ENCODE results near the gene EHBP1L1.

Gene EHBP1L1

DNA sequence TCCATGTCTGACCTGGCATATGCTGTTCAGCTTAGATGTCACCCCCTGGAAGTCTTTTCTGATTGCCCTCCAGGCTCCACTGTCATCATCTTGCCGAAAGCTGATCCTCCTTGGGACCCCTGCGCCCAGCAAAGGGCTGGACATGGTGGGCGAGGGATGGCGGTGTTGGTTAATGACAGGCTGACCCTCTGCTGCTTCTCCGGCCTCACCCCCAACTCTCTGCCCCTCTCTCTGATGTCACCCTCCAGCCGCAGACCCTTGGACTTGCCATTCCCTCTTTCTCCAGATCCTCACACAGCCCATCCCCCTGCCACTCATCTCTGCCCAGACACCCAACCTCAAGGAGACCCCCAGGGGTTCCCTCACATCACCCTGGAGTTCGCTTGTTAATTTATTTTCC lies 2.3 kb downstream of the EHBP1L1 start:
- TF ChIP-seq, protein P1, sequence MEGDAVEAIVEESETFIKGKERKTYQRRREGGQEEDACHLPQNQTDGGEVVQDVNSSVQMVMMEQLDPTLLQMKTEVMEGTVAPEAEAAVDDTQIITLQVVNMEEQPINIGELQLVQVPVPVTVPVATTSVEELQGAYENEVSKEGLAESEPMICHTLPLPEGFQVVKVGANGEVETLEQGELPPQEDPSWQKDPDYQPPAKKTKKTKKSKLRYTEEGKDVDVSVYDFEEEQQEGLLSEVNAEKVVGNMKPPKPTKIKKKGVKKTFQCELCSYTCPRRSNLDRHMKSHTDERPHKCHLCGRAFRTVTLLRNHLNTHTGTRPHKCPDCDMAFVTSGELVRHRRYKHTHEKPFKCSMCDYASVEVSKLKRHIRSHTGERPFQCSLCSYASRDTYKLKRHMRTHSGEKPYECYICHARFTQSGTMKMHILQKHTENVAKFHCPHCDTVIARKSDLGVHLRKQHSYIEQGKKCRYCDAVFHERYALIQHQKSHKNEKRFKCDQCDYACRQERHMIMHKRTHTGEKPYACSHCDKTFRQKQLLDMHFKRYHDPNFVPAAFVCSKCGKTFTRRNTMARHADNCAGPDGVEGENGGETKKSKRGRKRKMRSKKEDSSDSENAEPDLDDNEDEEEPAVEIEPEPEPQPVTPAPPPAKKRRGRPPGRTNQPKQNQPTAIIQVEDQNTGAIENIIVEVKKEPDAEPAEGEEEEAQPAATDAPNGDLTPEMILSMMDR (IDR thresholded peaks at IDR 0.05), result no peak
- TF ChIP-seq ZFX (IDR thresholded peaks at IDR 0.05; ENCODE audit: borderline replicate concordance), result no peak
- H3K27ac ChIP-seq, result no peak overlapping the region; the same call in 1 of the 2 replicates

DNA sequence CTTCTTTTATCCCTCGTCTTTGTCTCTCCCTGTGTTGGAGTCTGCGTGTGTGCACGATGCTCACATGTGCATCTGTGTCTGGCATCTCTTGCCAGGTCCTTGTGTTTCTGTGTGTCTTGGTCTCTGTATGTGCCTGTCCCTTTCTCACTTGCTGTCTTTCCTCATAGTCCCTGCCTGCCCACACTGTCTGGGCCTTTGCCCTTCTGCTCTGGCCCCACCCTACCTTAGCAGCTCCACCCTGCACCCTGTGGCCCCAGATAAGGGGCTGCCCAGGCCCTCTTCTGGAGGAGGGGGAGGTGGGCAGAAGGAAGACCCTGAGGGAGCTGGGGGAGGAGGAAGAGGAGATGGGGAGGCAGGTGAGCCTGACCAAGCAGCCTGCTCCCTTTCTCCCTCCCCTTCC lies 2.8 kb downstream of the EHBP1L1 start:
- no peak overlapping the region; the same call in 1 of the 2 replicates for H3K27ac ChIP-seq
- TF ChIP-seq ZFX (IDR thresholded peaks at IDR 0.05; ENCODE audit: borderline replicate concordance), result no peak
- TF ChIP-seq, protein P1 (IDR thresholded peaks at IDR 0.05), result no peak

DNA sequence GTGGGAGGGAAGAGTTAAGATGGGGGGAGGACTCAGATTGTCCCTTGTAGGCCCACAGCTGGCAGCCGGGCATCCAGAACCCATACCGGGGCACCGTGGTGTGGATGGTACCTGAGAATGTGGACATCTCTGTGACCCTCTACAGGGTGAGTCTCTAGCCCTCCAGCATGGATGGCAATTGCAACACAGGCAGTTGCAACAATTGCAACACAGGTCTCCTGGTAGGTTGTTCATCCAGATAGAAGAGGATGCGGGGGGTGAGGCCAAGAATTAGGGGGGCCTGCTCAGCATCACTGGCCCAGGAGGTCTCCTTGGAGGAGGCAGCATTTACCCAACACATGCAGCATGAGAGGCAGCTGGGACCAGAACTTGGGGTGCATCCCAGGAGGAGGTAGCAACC lies 3.4 kb downstream of the EHBP1L1 start:
- no peak overlapping the region for H3K27ac ChIP-seq
- no peak for TF ChIP-seq ZFX (IDR thresholded peaks at IDR 0.05; ENCODE audit: borderline replicate concordance)
- TF ChIP-seq, protein P1 (IDR thresholded peaks at IDR 0.05), result no peak

DNA sequence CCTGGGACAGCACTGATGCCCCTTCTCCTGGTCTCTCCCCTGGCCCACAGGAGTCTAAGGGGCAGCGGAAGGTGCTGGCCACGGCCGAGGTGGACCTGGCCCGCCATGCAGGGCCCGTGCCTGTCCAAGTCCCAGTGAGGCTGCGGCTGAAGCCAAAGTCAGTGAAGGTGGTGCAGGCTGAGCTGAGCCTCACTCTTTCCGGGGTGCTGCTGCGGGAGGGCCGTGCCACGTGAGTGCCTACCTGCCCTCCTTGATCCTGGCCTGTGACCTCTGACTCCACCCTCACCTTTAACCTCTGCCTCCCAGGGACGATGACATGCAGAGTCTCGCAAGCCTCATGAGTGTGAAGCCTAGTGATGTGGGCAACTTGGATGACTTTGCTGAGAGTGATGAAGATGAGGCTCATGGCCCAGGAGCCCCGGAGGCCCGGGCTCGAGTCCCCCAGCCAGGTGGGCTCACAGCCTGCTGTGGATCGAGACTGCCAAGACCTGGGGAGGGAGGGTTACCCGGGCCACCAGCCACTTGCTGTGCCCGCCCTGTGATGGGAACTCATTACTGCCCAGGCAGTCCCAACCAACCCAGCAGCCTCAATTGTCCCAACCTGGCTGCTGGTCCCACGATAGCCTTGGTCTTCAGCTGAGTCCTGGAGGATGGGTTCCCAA lies 4.3 kb downstream of the EHBP1L1 start:
- H3K27ac ChIP-seq, result no peak overlapping the region

DNA sequence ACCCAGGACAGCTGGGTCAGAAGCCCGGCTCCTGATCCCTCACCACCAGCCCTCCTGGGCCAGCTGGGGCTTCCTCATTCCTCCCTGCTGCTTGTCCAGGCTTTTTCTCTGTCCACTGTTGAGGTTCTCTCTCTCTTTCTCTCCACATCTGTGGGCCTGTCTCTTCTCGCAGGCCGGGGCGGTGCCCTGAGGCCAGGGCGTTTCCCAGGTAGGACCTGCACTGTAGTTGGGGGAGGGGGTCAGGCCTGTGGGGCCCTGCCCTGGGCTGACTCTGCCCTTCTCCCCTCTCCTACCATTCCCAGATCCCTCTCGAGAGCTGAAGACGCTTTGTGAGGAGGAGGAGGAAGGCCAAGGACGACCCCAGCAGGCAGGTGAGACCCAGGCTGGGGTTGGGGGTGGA lies 4.9 kb downstream of the EHBP1L1 start:
- no peak overlapping the region for H3K27ac ChIP-seq
- TF ChIP-seq, protein P1 (IDR thresholded peaks at IDR 0.05), result no peak
- no peak for TF ChIP-seq ZFX (IDR thresholded peaks at IDR 0.05; ENCODE audit: borderline replicate concordance)

More for the DNA sequence above, 4.3 kb downstream of the EHBP1L1 start:
- TF ChIP-seq, protein P1 (IDR thresholded peaks at IDR 0.05), result no peak
- TF ChIP-seq ZFX (IDR thresholded peaks at IDR 0.05; ENCODE audit: borderline replicate concordance), result no peak

DNA sequence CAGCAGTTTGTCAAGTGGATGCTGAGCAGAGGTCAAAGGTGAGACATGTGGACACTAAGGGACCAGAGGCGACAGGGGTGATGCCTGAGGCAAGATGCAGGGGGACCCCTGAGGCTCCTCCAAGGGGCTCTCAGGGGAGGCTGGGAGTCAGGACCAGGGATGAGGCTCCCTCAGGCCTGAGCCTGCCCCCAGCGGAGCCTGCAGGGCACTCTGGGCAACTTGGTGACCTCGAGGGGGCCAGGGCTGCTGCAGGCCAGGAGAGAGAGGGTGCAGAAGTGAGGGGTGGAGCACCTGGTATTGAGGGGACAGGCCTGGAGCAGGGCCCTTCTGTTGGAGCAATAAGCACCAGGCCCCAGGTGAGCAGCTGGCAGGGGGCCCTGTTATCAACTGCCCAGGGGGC lies 6.1 kb downstream of the EHBP1L1 start:
- H3K27ac ChIP-seq, result no peak overlapping the region
- TF ChIP-seq ZFX (IDR thresholded peaks at IDR 0.05; ENCODE audit: borderline replicate concordance), result no peak
- TF ChIP-seq, protein P1 (IDR thresholded peaks at IDR 0.05), result no peak

DNA sequence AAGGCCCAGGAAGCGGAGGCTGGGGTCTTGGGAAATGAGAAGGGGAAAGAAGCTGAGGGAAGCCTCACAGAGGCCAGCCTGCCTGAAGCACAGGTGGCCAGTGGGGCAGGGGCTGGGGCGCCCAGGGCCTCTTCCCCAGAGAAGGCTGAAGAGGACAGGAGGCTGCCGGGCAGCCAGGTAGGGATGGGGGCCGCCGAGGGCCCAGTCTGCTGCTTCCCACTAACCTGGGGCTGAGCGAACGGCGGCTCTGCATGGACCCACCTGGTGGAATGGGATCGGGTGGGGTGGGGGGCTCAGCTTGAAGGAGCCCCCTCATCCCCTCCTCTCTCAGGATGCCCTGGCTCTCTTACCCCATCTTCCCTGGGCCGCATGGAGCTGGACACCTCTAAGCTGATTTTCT lies 7.7 kb downstream of the EHBP1L1 start:
- TF ChIP-seq, protein P1 (IDR thresholded peaks at IDR 0.05), result no peak

More for the DNA sequence above, 7.7 kb downstream of the EHBP1L1 start:
- H3K27ac ChIP-seq, result no peak overlapping the region
